GM20000 (cell line): Measurements from ENCODE around the gene BCAP31.

ENCODE experiments used
- DNase-seq: peaks from one replicate; pipeline ENCODE4 v3.0.0; 2012; ENCODE audit warnings: low spot score
- TF ChIP-seq, protein P1 (sequence below): IDR thresholded peaks from 2 replicates; pipeline ENCODE4 v1.5.1; 2012; ENCODE audit warnings: mild to moderate bottlenecking, control low read depth; ENCODE audit errors: extremely low read depth, missing control alignments

The BCAP31 gene

DNA sequence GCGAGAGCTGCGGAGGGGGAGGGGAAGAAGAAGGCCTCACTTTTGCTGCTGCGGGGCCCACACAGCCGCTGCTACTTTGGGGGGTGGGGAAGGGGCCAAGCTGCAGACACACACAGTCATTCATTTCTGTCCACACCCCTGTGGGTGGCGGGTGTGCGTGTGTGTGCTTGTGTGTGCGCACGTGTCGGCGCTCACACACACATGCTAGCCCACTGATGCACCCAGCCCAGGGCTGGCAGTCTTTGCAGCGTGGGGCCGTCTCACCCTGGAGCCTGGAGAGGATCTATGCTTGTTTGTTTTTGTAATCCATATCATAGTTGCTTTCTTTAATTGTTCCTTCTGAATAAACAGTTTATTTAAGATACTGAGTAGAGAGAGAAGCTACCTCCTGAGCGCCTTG lies 73.2 kb downstream of the BCAP31 start:
- DNase-seq, result no peak

More for the DNA sequence above, 73.2 kb downstream of the BCAP31 start:
- TF ChIP-seq, protein P1, sequence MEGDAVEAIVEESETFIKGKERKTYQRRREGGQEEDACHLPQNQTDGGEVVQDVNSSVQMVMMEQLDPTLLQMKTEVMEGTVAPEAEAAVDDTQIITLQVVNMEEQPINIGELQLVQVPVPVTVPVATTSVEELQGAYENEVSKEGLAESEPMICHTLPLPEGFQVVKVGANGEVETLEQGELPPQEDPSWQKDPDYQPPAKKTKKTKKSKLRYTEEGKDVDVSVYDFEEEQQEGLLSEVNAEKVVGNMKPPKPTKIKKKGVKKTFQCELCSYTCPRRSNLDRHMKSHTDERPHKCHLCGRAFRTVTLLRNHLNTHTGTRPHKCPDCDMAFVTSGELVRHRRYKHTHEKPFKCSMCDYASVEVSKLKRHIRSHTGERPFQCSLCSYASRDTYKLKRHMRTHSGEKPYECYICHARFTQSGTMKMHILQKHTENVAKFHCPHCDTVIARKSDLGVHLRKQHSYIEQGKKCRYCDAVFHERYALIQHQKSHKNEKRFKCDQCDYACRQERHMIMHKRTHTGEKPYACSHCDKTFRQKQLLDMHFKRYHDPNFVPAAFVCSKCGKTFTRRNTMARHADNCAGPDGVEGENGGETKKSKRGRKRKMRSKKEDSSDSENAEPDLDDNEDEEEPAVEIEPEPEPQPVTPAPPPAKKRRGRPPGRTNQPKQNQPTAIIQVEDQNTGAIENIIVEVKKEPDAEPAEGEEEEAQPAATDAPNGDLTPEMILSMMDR, result no peak
